Kidney (tissue), 14 donors: ENCODE results near the gene RNF207. TPM values are rescaled to one million over a fixed set of nuclear protein-coding genes. Genes with fewer than 3 reads are reported as not detected.

ENCODE experiments used
- DNase-seq, 5 donors: peaks; one replicate each; pipeline ENCODE4 v3.0.0-alpha.2; 2013 to 2020
- FAIRE-seq: peaks from 2 replicates; lab custom pipeline; 2012; peaks lifted over from hg19 to GRCh38; lab: Jason Lieb, UNC
- H3K27ac ChIP-seq, 2 donors: one replicate each; pipeline ENCODE4 v1.7.0; 2013; ENCODE audit warnings: low read depth in 2 of 2, low read length in 2 of 2, inconsistent platforms in 1 of 2
- H3K27me3 ChIP-seq: one replicate; pipeline ENCODE4 v1.7.1; 2013; ENCODE audit warnings: low read length, inconsistent platforms; ENCODE audit not compliant: control insufficient read depth, insufficient read depth
- H3K36me3 ChIP-seq, 3 donors: one replicate each; pipeline versions ENCODE4 v1.7.0 to v1.7.1; 2013; ENCODE audit warnings: low read length in 3 of 3, control low read depth in 1 of 3, inconsistent platforms in 1 of 3; ENCODE audit not compliant: insufficient read depth in 3 of 3, control insufficient read depth in 2 of 3
- H3K4me1 ChIP-seq, 3 donors: one replicate each; pipeline versions ENCODE4 v1.7.0 to v1.7.1; 2013; ENCODE audit warnings: low read length in 3 of 3, inconsistent platforms in 1 of 3, low read depth in 1 of 3; ENCODE audit not compliant: control insufficient read depth in 2 of 3, insufficient read depth in 2 of 3
- H3K4me3 ChIP-seq, 3 donors: one replicate each; pipeline versions ENCODE4 v1.7.0 to v1.8.1; 2013; ENCODE audit warnings: low read length in 3 of 3, control low read depth in 1 of 3, inconsistent platforms in 1 of 3
- H3K9ac ChIP-seq, 3 donors: one replicate each; pipeline versions ENCODE4 v1.7.0 to v1.7.1; 2013; ENCODE audit warnings: low read length in 3 of 3, control low read depth in 1 of 3, inconsistent platforms in 1 of 3
- H3K9me3 ChIP-seq, 3 donors: one replicate each; pipeline versions ENCODE4 v1.7.0 to v1.7.1; 2013; ENCODE audit warnings: low read length in 3 of 3, control low read depth in 1 of 3, inconsistent platforms in 1 of 3; ENCODE audit not compliant: control insufficient read depth in 2 of 3, insufficient read depth in 1 of 3
- intact Hi-C: fragments of 100-400 bp; cut with DNase I; formaldehyde crosslinking; loops from one replicate; pipeline ENCODE4 v1.11.1; 2022
- polyA plus RNA-seq: library from polyadenylated mRNA; stranded (reverse); fragments of 350-450 nt; fragmentation: Illumina TruSeq; extraction: RNeasy Lipid Tissue Mini Kit (QIAGEN cat#74804); gene quantifications from one replicate; pipeline ENCODE4 v1.2.3, GENCODE V29; 2014; ENCODE audit warnings: low read depth, low replicate concordance; ENCODE audit not compliant: insufficient read depth
- total RNA-seq: library from RNA; stranded (reverse); fragmentation: NEBNext Ultra II Directional; extraction: Animal tissue kit (Norgen Biotek cat#: 25700); gene quantifications from one replicate; pipeline ENCODE4 v1.2.1, GENCODE V29; 2021
- TF ChIP-seq, protein P1 (sequence below): IDR thresholded peaks from 3 replicates; pipeline ENCODE4 v1.5.1; 2012; ENCODE audit warnings: mild to moderate bottlenecking, moderate library complexity, borderline replicate concordance; ENCODE audit not compliant: insufficient read depth; ENCODE audit errors: extremely low read depth
- donor health status: control.
- donor health status: control.
- donor health status: control.
- donor health status: control.
- donor health status: control.
- donor health status: DM: yes; HTN: yes; CAD: no.
- donor health status: Normal renal cell carcinoma (clear cell type).

The RNF207 gene
- total and polyA plus RNA-seq, 2 donors from 2014 or later: 7.7 to 43.6 TPM

DNA sequence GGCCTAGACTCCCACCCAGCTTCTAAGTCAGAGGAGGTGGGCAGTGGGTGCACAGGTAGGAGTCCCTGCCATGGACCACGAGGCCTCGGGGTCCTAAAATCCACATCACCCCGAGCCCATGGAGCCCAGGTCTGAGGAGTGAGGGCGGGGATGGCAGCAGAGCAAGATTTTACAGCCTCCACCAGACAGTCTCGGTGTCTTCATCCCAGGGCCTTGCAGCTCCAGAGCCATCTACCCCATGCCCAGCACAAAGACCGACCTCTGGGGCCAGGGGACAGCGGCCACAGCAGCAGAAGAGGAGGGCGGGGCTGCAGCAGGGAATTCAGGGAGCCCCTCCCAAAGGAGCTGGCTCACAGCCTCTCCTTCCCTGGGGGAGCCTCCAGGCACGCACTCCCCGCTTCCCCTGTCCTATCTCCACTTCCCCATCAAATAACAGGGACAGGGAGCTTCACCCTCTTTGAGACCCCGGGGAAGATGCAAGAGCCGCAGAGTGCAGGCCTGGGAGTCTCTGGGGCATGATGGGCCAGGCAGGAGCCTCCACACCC is 40.4 kb upstream of the RNF207 start:
- intact Hi-C loops: no loop called here
- no peak for FAIRE-seq

DNA sequence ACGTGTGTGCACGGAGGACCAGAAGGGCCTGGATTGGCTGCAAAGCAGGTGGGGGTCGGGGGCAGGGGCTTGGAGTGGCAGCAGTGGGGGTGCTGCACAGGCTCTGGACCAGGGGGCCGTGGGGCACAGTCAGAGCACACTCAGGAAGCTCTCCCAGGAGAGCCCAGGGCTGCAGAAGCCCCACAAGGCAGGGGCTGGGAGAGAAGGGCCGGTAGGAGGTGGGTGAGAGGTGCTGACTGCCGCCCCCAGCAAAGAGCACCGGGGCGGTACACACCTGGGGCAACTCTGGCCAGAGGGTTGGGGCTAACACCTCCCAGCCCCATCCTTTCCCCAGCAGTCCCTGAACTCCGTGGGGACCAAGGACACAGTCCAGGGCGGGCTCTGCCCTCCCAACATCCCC is 39.7 kb upstream of the RNF207 start:
- no peak overlapping the region for H3K9ac ChIP-seq
- no peak overlapping the region for H3K27ac ChIP-seq
- H3K27me3 ChIP-seq: no peaks in the 10 kb centered on the region
- H3K9me3 ChIP-seq: no peaks in the 10 kb centered on the region
- intact Hi-C loops: no loop called here
- H3K36me3 ChIP-seq: no peaks in the 10 kb centered on the region
- DNase-seq (no peak), FAIRE-seq (no peak)
- TF ChIP-seq, protein P1, sequence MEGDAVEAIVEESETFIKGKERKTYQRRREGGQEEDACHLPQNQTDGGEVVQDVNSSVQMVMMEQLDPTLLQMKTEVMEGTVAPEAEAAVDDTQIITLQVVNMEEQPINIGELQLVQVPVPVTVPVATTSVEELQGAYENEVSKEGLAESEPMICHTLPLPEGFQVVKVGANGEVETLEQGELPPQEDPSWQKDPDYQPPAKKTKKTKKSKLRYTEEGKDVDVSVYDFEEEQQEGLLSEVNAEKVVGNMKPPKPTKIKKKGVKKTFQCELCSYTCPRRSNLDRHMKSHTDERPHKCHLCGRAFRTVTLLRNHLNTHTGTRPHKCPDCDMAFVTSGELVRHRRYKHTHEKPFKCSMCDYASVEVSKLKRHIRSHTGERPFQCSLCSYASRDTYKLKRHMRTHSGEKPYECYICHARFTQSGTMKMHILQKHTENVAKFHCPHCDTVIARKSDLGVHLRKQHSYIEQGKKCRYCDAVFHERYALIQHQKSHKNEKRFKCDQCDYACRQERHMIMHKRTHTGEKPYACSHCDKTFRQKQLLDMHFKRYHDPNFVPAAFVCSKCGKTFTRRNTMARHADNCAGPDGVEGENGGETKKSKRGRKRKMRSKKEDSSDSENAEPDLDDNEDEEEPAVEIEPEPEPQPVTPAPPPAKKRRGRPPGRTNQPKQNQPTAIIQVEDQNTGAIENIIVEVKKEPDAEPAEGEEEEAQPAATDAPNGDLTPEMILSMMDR: no peak
- H3K4me1 ChIP-seq: no peaks in the 10 kb centered on the region
- H3K4me3 ChIP-seq: no peak overlapping the region

More for the DNA sequence above, 40.4 kb upstream of the RNF207 start:
- no peaks in the 10 kb centered on the region for H3K4me1 ChIP-seq
- TF ChIP-seq, protein P1: no peak
- H3K27ac ChIP-seq: no peak overlapping the region
- DNase-seq: no peak
- no peaks in the 10 kb centered on the region for H3K27me3 ChIP-seq
- no peaks in the 10 kb centered on the region for H3K9me3 ChIP-seq
- no peak overlapping the region for H3K9ac ChIP-seq
- H3K36me3 ChIP-seq: no peaks in the 10 kb centered on the region
- H3K4me3 ChIP-seq: no peak overlapping the region

DNA sequence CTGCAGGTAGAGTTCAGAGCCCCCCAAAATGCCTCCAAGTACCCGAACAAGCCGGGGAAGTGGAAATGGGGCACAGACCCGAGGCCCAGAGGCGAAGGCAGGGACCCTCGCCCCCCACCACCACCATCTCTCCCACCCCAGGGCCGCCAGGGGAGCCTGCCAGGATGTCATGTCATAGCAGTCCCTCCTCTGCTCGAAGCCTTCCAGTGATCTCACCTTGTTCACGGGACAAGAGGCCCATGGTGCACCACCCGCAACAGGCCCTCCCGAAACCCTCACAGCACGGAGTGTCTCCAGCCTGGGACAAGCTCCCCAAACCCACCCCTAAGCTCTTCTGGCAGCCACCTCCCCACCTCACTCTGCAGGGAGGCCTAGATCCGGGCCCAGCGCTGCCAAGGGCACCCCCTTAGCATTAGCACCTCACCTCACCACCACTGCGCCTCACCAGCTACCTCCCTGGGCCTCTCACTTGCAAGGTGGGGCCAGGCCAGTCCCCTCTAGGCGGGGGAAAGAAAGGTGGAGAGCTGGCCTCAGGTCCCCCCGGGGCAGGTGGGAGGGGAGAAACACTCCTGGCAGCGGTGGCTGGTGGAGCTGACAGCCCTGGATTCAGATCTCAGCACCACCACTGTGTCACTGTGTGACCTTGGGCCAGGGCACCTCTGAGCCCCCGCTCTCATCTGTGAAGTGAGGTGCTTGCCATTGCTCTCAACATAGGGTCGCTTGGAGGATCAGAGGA is 39.1 kb upstream of the RNF207 start:
- no peak for FAIRE-seq
- no peaks in the 10 kb centered on the region for H3K9me3 ChIP-seq
- TF ChIP-seq, protein P1: no peak
- H3K4me3 ChIP-seq: no peak overlapping the region
- no peak for DNase-seq
- H3K27me3 ChIP-seq: no peaks in the 10 kb centered on the region
- intact Hi-C loops: no loop called here
- no peak overlapping the region for H3K9ac ChIP-seq
- H3K4me1 ChIP-seq: no peaks in the 10 kb centered on the region
- H3K36me3 ChIP-seq: no peaks in the 10 kb centered on the region
- H3K27ac ChIP-seq: no peak overlapping the region
